Stimulated activated CD8-positive, alpha-beta memory T cell treated with anti-CD3 and anti-CD28 coated beads, Interleukin-15, amount 100 ng/mL, for 48 hours (primary cell): ENCODE data around the gene ACTR3.
A peak's percentile ranks its signal among the peaks of the same experiment; 100 is the strongest.

Experiments used
- DNase-seq, 2 donors: peaks; one replicate each; pipeline ENCODE4 v3.0.0-alpha.2; 2020; ENCODE audit warnings: low read depth in 2 of 2

The ACTR3 gene

GRCh38 chr2:113965644-113966043 lies 75.8 kb downstream of the ACTR3 start:
- no peak for DNase-seq

- no peak for DNase-seq
Measured at GRCh38 chr2:113966171-113966570, 76.3 kb downstream of the ACTR3 start.

GRCh38 chr2:113966832-113967231 lies 76.9 kb downstream of the ACTR3 start:
- DNase-seq = no peak

DNA sequence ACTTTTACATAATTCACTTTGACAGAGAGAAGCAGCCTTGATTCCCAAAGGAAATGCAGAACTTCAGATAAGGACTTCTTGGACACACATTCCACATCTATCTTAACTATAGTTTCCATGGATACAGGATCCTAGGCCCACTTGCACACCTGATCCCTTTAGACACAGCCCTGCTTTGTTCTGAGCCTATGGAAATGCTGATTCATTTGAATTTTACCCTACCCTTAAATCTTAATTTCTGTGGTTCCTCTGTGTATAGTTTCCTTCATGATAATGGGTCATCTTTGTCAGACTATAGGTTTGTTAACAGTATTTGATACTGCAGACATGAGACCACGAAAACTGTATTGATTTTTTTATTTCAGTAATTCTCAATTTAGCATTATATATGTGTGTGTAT lies 77.4 kb downstream of the ACTR3 start:
- no peak for DNase-seq

DNA sequence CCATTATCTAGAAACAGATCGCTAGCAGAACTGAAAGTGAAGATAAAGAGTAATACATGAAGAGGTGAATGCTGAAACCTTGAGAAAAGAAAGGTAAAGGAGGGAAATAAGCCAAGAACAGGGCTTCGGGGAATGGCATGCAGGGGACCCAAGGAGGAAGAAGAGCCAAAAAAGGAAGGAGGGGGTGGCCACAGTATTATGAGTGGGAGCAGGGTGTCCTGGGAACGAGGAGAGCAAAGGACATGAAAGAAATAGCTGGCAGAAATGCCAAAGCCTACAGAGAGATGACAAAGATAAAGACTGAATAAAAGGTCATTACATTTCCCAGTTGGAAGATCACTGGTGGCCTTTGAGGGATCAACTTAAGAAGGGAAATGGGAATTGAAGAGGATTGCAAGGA lies 82.9 kb downstream of the ACTR3 start:
- DNase-seq = no peak

DNA sequence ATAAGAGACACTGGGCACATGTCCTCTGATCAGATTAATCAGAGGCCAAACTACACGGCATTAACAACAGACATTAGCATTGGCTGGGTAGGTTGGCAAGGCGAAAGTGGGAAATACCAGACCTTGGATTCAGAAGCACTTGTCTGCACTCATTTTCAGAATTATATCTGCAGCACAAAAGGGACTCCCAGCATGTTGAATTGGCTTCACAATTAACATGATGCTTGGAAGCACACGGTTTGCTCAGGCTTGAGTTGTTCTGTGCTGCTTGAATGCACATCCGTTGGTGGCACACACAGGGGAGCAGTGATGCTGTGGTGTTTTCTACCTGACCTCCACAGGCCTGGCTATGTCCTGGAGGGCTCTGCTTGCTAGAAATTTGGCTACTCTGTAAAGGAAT lies 83.9 kb downstream of the ACTR3 start:
- DNase-seq = no peak

DNA sequence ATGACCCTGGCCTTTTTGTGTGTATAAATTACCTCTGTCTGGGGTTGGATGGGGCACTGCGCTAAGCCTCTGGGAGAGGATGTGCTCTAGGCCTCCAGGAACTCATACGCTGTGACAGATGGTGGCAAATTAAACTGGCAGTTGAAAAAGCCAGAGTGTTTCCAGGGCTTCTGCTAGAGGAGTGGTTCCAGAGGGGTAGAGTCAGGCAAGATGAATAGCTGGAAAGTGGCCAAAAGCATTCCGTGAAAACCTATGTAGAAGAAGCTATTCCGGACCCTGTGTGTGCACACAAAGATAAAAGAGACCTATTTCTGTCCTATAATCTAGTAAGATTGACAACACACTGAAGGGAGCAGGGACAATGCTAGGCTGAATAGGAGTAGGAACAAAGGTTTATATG lies 84.8 kb downstream of the ACTR3 start:
- DNase-seq = no peak

DNA sequence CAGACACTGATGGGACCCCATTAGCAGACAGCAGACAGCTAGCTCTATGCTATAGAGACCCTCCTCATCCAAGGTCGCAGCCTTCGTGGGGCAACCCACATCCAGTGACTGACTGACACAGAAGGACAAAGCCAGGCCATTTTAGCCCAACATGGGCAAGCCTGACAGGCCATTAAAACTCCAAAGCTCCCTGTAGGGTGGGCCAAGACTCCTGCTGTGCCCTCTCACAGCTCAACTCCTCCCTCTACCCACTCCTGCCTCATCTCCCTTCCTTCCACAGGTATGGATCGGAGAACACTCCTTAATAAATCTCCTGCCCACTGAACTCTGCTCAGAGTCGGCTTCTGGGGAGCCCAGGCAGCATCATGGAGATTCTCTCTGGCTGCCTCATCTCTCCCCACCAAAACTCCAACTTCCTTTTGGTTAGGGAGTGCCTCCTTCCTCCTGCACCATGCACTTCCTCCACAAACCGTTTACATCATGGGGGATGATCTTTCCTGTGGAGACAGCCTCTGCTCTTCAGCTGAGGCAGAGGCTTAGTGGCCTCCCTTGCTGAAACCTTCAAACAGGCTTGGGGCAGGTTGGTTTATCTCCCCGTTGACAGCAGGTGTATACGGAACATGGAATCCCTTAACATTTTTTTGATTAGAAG lies 86.5 kb downstream of the ACTR3 start:
- DNase-seq = no peak

- no peak for DNase-seq
Measured at GRCh38 chr2:113977060-113977659, 87.3 kb downstream of the ACTR3 start.

- no peak for DNase-seq
Measured at GRCh38 chr2:113977660-113978523, 88.0 kb downstream of the ACTR3 start.

DNA sequence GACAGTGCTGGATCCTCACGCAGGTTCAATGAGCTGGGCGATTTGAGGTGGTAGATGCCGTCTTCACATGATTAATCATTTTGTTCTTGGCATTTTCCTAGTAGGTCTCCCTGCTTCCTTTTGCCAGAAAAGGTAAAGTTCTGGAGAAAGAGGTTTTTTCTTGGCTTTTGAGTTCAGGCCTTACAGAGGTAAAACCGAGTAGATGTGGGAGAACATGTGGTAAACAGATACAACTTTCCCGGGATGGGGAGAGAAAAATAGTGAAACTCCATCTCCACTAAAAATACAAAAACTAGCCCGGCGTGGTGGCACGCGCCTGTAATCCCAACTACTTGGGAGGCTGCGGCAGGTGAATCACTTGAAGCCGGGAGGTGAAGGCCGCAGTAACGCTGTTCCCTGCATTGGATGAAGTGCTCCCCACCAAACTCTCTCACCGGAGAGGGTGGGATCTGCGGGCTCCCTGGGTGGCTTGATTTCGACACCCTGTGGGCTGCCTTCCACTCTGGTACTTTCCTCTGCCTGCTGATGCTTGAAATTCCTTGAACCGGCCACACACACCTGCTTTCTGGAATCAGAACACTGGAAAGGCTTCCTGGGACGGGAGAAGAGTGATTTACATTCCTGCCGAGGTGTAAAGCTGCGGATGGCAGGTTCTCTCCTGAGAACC lies 88.8 kb downstream of the ACTR3 start:
- no peak for DNase-seq

DNA sequence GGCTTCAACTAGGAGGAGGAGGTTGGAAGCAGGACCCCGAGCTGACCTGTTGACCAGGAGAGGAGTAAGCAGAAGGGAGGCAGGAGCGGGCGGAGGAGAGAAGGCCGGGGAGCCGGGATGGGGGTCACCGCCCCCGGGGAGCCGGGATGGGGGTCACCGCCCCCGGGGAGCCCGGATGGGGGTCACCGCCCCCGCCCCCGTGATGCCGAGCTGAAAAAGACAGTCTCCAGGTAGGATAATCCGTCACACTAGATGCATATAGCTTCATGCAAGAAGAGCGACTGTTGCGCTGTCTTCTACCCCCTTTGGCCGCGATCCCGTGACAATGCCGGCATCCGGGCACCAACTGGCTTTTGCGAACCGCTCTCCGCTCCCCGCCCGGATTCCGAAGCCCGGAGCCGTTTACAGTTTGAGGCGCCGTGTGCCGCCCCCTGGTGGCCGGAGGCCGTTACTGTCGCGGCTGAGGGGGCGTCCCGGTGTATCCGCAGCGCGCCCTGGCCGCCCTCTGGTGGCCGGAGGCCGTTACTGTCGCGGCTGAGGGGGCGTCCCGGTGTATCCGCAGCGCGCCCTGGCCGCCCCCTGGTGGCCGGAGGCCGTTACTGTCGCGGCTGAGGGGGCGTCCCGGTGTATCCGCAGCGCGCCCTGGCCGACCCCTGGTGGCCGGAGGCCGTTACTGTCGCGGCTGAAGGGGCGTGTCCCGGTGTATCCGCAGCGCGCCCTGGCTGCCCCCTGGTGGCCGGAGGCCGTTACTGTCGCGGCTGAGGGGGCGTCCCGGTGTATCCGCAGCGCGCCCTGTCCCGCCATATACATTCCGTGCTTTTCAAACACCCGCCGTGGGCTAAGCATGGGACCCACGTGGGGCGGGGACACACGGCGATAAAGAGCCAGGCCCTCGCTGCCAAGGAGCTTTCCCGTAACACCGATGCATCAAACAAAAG lies 89.6 kb downstream of the ACTR3 start:
- peak; percentile 72 to 80 for DNase-seq

DNA sequence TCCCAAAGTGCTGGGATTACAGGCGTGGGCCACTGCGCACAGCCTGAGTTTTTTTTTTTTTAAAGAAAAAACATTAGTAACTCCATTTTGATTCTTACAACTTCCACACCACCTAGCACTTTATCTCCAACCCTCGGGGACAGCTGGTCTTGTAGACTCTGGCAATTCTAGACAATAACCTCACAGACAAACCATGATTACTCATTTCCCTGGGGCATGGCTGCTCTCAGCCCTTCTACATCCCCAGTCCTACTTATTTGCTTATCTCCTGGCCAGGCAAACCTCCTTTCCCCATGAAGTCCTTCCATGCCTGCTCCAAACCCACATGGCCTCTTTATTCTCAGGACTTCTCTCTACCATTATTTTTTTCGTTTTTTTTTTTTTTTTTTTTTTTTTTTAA lies 91.1 kb downstream of the ACTR3 start:
- DNase-seq = no peak

GRCh38 chr2:113981404-113982134 lies 91.7 kb downstream of the ACTR3 start:
- no peak for DNase-seq

DNA sequence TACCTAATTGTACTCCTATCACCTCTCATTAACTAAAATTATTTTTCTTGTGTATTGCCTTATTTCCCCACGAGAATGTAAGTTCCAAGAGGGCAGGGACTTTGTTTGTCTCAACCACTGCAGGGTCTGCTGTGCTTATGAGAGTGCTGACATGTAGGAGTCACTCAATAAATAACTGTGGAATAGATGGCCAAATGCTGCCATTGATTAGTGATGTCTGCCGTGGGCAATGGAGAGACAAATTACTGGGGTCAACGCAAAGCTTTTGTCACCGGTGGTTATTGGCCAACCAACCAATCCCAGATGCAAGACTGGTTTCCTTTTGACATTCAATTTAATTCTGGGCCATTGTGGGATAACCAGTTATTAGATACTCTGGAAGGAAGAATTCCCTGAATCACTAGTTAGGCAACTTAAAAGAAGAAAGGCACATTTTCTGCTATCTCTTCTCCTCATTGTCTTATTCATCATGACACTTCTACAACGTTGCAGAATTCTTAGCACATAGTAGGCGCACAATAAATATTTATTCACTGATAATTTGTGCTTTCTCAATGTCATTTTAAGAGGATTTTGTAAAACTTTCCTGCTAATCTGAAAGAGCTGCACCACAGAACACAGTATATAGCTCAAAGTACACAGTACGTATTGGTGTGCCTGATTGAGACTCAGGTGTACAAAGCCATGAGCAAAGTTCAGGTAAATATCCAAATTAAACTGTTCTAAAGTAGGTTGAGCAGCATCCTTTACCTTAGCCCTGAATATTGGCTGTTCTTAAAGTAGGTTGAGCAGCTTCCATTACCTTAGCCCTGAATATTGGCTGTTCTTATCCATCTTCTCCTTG lies 95.9 kb downstream of the ACTR3 start:
- DNase-seq = no peak

DNA sequence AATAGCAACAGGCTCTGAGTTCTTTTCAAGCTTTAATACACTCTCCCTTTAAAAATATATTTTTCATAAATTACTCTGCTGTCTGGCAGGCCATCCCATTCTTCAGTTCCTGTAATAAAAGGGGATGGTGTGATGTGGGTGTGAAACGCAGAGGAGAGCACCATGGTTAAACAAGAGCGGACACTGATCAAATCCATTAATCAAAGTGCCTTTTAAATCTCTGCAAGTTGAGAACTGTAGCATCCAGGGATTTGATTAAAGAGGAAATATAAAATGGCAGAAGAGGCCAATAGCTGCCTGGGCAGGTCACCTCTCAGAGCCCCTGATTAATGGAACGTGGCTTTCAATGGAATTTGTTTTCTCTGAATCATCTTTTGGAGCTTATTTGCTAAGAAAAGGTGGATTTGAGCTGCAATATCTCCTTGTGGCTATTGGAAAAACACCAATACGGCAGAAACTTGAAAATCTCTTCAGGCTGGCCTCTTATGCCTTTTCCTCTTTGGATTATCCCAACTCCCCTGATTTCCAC lies 96.9 kb downstream of the ACTR3 start:
- DNase-seq = no peak

- no peak for DNase-seq
Measured at GRCh38 chr2:113992090-113992489, 102.2 kb downstream of the ACTR3 start.

GRCh38 chr2:113996671-113997594 lies 107.0 kb downstream of the ACTR3 start:
- DNase-seq = no peak
